Adipose tissue (tissue), 3 donors: Measurements from ENCODE around the gene GUCA2A. TPM values are rescaled to one million over a fixed set of nuclear protein-coding genes. Genes with fewer than 3 reads are reported as not detected.

Source experiments
- polyA plus RNA-seq, 3 donors: library from polyadenylated mRNA; stranded (reverse); fragments of 200-250 nt; gene quantifications; one replicate each; pipeline ENCODE4 v1.2.3, GENCODE V29; 2013
- donor health status: healthy with polysubstance abuse.
- donor health status: Bipolar disorder and iron deficiency.
- donor health status: healthy.

The GUCA2A gene
- polyA plus RNA-seq, 3 donors, result 0.70 TPM; not detected in 2

Other genes with a start within 250 kb of the GUCA2A start
- gene HIVEP3, start 245.8 kb downstream of the GUCA2A start, polyA plus RNA-seq, result 10 to 100 TPM in 1 of 3 donors, 1 to 10 TPM in 2; 1.3 to 18.5 (median 4.6) TPM
- gene GUCA2B, start 11.3 kb downstream of the GUCA2A start, polyA plus RNA-seq, result 1 to 10 TPM in 2 of 3 donors, not detected in 1; 1.1 to 1.5 TPM
- 10 to 100 TPM in 2 of 3 donors, 1 to 10 TPM in 1; 8.4 to 17.5 (median 13.0) TPM for gene FOXJ3, start 170.5 kb upstream of the GUCA2A start, polyA plus RNA-seq
- under 1 TPM; 0.10 to 0.64 (median 0.11) TPM for gene RIMKLA, start 216.0 kb upstream of the GUCA2A start, polyA plus RNA-seq